Right ventricle myocardium superior (tissue), 1 donor: Measurements from ENCODE around the gene IQSEC3. TPM values are rescaled to one million over a fixed set of nuclear protein-coding genes. Genes with fewer than 3 reads are reported as not detected.
"Not testable (repeated sequence)": the region's sequence is repeated elsewhere in the genome, so short reads cannot be mapped to it uniquely, and the experiment has no call there.

Source experiments
- ATAC-seq: fragments of 200-7000 bp; cut with Tn5 transposase; one replicate; pipeline ENCODE4 v1.9.1; 2020; ENCODE audit warnings: mild to moderate bottlenecking; ENCODE audit not compliant: poor library complexity
- DNase-seq: peaks from one replicate; pipeline ENCODE4 v3.0.0-alpha.2; 2020
- intact Hi-C: fragments of 100-400 bp; cut with DNase I; formaldehyde crosslinking; loops from one replicate; pipeline ENCODE4 v1.11.2; 2022
- total RNA-seq: library from RNA; stranded (reverse); fragmentation: NEBNext Ultra II Directional; extraction: Animal tissue kit (Norgen Biotek cat#: 25700); gene quantifications from one replicate; pipeline ENCODE4 v1.2.1, GENCODE V29; 2021
- donor health status: DM: no; HTN: yes; CAD: no; lungs with severe emphysema.

IQSEC3 gene
- total RNA-seq, 1 donor from 2014 or later = 1.5 TPM

- ATAC-seq, DNase-seq, intact Hi-C loops: not testable (repeated sequence)
Measured at GRCh38 chr12:49149-49548, 17.4 kb upstream of the IQSEC3 start.

DNA sequence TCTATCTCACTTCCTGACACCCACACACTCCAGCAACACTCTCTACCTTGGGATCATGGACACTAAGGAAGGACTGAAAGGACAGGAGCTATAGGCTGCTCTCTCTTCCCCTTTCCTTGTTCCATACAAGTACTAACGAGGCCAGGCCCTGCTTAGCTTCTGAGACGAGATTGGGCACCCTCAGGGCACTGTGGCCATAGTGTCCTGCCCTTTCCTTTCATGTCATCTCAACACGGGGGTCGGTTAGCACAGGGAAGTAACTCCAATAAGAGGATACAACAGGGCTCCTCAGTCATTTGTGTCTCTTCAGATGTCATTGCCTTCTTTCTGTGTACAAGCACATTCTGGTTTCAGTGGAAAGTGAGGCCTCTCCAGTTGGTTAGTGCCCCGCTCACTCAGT, 15.5 kb upstream of the IQSEC3 start:
- ATAC-seq, intact Hi-C loops, DNase-seq: not testable (repeated sequence)

DNA sequence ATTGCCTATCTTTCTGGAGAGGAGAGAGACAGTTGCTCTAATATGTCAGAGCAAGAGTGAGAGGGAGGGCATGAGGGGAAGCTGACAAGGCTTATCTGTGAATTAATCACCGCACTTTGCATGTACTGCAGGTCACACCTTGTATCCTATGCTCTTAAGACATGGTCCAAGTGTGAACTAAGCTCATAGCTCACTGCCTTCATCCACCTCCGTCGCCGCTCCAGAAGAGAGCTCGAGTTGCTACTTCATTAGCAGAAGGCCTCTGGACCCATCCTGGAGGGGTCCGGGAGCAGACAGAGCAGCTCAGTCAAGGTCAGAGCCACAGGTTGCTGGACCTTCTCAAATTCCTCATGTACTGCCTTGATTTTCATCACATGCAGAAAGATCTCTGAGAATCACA, 14.6 kb upstream of the IQSEC3 start:
- DNase-seq, intact Hi-C loops: not testable (repeated sequence)
- ATAC-seq = peak; percentile 14

- ATAC-seq, intact Hi-C loops, DNase-seq: not testable (repeated sequence)
Measured at GRCh38 chr12:52902-53734, 13.4 kb upstream of the IQSEC3 start.

DNA sequence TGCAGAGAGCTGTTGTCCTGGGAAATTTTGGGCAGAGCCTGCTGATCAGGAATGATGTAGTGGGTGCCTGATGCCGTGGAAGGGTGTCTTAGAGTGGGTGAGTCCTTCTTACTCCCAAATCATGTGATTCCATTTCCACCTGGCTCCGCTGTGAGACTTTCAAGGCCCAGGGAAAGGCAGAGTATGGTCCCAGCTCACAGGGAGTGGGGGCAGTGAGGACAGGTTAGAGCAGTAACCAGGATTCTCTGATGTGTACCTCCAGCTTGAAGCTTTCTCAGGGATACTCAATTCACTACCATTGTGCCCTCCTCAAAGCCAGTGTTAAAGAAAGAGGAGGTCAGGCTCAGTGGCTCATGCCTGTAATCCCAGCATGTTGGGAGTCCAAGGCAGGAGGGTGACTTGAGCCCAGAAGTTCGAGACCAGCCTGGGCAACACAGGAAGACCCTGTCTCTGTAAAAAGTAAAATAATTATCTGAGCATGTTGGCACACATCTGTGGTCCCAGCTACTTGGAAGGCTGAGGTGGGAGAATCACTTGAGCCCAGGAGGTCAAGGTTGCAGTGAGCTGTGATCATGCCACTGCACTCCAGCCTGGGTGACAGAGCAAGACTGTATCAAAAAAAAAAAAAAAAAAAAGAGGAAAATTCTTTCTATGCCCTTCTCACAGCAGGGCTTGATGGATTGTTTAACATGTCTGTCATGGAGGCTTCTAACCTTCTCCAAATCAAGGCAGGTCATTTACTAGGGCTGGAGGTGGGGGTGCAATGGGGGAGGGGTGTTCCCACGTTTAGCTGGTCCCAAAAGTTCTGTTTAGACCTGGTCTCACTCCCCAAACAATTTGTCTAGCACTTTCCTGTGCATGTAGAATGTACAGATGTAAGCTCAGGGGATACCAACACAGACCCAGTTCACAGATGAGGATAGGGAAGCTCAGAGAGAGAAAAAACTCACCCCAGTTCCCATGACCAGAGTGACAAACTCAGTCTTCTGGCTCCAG, 12.5 kb upstream of the IQSEC3 start:
- no peak for DNase-seq
- intact Hi-C loops = no loop called here
- no peak for ATAC-seq

DNA sequence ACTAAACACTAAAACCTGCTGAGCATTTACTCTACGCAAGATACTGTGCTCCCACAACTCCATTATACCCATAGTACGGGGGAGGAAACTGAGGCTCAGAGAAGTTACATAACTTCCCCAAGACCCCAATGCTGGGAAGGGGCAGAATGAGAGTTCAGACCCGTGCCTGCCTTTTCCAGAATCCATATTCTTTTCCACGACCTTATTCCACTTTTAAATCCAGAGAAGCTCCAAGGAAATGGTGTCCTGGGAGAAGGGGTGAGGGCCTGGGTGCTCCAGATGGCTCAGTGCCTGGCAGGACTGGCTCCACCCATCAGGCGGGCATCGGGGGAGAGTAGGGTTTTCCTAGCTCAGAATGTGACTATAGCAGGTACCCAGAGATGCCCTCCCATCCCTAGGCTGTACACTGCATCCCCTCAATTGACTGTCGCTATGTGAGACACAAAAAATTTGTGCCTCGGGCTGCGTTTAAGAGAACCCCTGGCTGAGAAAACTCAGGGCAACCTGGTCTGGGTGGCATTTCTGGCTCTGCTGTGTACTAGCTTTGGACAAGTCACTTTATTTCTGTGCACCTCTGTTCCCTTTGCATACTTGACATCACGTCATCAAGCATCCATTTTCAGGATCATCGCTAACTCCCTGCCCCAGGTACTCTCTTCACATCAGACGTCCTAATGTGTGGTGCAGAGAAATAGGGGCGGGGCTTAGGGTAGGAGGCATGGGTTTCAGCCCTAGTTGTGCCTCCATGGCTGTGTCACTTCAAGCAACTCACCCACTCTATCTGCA, 11.6 kb upstream of the IQSEC3 start:
- intact Hi-C loops = no loop called here
- DNase-seq (no peak), ATAC-seq (peak; percentile 8)

DNA sequence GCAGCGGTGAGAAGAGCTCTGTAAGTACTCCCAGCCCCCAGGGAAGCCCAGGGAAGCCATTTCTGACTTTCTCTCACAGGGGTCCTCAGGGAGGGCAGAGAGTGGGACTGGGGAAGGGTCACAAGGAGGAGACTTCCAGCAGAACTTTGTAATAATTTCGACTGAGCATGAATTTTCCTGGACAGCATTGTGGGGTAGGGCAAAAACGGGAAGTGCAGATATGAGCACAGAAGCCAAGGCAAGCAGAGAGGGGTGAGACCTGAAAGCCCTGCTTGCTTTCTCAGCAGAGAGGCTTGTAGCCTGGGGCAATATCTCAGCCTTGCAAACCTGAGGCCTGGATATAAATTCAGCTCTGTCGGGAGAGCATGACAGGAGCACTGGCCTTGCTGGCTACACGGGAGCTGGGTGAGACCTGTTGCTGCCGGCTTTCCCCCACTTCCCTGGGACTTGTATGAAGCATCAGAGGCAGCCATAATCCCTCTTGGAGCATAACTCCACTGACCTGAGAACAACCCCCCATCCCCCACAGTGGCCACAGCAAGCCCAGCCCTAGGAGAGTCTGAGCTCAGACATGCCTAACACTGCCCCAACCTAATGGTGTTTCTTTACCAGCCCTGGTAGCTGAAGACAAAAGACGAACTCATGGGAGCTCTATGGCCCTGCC, 9.8 kb upstream of the IQSEC3 start:
- DNase-seq (no peak), ATAC-seq (no peak)
- intact Hi-C loops = no loop called here

DNA sequence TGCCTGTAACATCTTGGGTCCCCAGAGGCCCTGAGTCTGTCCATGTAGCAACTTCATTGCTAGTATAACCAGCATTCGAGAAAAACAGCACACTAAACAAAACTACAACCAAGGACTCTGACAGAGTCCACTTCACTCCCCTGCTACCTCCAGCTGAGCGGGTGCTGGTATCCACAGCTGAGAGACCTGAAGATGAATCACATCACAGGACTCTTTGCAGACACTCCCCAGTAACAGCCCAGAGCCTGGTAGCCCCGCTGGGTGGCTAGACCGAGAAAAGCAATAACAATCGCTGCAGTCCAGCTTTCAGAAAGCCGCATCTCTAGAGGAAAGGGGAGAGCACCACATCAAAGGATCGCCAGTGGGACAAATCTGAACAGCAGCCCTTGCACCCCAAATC, 9.0 kb upstream of the IQSEC3 start:
- ATAC-seq (no peak), DNase-seq (no peak)
- intact Hi-C loops = no loop called here

DNA sequence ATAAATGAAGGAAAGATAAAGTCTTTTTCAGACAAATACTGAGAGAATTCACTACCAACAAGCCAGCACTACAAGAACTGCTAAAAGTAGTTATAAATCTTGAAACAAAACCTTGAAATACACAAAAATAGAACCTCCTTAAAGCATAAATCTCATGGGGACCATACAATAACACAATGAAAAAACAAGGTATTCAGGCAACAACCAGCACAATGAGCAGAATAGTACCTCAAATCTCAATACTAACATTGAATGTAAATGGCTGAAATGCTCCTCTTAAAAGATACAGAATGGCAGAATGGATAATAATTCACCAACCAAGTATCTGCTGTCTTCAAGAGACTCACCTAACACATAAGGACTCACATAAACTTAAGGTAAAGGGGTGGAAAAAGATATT, 7.7 kb upstream of the IQSEC3 start:
- ATAC-seq = no peak
- intact Hi-C loops = no loop called here
- DNase-seq = no peak

- DNase-seq, ATAC-seq, intact Hi-C loops: not testable (repeated sequence)
Measured at GRCh38 chr12:61845-62244, 4.7 kb upstream of the IQSEC3 start.

DNA sequence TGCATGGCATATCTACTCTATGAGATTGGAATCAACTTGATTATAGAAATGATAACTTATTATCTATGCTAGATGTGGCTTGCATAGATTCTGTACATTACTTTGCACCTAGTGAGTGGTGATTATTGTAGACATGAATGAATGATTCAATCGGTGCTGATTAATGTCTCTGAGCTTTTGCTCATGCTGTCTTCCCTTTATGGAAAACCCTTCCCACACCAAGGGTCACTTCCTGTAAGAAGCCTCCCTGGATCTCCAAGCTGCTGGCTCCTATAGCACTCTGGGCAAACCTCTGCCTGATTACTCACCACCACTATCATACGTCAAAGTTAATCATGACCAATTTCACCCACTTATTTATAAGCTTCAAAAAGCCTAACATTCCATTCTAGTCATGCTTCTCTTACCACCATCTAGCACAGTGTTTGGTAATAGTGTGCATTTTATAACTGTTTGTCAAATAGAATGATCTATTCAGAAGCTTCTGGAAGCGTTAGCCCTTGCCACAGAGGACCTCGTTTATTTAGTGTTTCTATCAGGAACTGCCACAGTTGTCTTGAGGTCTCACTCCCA, 990 bp upstream of the IQSEC3 start:
- ATAC-seq, intact Hi-C loops, DNase-seq: not testable (repeated sequence)

DNA sequence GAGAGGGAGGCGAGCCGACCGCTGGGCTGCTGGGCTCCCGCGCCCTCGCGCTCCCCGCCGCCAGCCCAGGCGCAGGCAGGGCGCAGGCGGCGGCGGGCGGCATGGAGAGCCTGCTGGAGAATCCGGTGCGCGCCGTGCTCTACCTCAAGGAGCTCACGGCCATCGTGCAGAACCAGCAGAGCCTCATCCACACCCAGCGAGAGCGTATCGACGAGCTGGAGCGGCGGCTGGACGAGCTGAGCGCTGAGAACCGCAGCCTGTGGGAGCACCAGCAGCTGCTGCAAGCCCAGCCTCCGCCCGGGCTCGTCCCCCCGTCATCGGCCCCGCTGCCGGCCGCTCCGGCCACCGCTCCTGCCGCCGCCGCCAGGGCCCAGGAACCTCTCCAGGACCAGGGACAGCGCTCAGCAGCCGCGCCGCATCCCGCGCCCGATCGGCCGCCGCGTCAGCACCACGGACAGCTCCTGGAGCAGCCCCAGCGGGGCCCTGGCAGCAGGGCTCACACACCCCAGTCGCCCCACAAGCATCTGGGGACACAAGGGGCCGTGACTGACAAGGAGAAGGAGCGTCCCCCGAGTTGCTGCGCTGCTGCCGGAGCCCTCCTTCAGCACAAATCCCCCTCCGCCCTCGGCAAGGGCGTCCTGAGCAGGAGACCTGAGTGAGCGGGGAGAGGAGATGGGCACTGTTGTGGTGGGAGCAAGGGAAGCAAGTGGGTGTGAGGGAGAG, 376 bp downstream of the IQSEC3 start:
- peak; percentile 98 for ATAC-seq
- DNase-seq, intact Hi-C loops: not testable (repeated sequence)

- intact Hi-C loops, DNase-seq: not testable (repeated sequence)
Measured at GRCh38 chr12:69677-70076, 3.1 kb downstream of the IQSEC3 start.

GRCh38 chr12:70541-70940, 4.0 kb downstream of the IQSEC3 start:
- DNase-seq, intact Hi-C loops, ATAC-seq: not testable (repeated sequence)

More at GRCh38 chr12:69677-70076, 3.1 kb downstream of the IQSEC3 start:
- not testable (repeated sequence) for ATAC-seq

- intact Hi-C loops, DNase-seq: not testable (repeated sequence)
Measured at GRCh38 chr12:72018-72417, 5.5 kb downstream of the IQSEC3 start.

GRCh38 chr12:74420-75190, 8.0 kb downstream of the IQSEC3 start:
- ATAC-seq, DNase-seq, intact Hi-C loops: not testable (repeated sequence)

More at GRCh38 chr12:72018-72417, 5.5 kb downstream of the IQSEC3 start:
- not testable (repeated sequence) for ATAC-seq
